AG09319 (cell line): ENCODE measurements around the gene KAT8.
"Not testable (repeated sequence)": the region's sequence is repeated elsewhere in the genome, so short reads cannot be mapped to it uniquely, and the experiment has no call there.

Source experiments
- DNase-seq: peaks from one replicate; pipeline ENCODE4 v3.0.0-alpha.2; 2010; ENCODE audit warnings: low read depth; ENCODE audit errors: extremely low read depth
- CTCF ChIP-seq: IDR thresholded peaks from 2 replicates; pipeline ENCODE4 v1.5.1; 2011; ENCODE audit warnings: low read depth, mild to moderate bottlenecking, inconsistent platforms, low read length, moderate library complexity

The KAT8 gene

GRCh38 chr16:31149894-31150890, 32.7 kb downstream of the KAT8 start, which contains the start of gene PRSS36:
Gene PRSS36 (minus strand): TSS chr16:31150066. CDS start chr16:31150035, 31 bp downstream.
- no peak for DNase-seq
- no peak for TF ChIP-seq CTCF

- not testable (repeated sequence) for DNase-seq
Observed at GRCh38 chr16:31150976-31151375, 33.5 kb downstream of the KAT8 start.

GRCh38 chr16:31157136-31157535, 39.7 kb downstream of the KAT8 start:
- no peak for DNase-seq
- TF ChIP-seq CTCF = no peak

GRCh38 chr16:31167315-31167714, 49.9 kb downstream of the KAT8 start:
- no peak for DNase-seq

GRCh38 chr16:31168848-31169247, 51.4 kb downstream of the KAT8 start:
- no peak for TF ChIP-seq CTCF
- DNase-seq = no peak

More at GRCh38 chr16:31167315-31167714, 49.9 kb downstream of the KAT8 start:
- no peak for TF ChIP-seq CTCF

- DNase-seq = not testable (repeated sequence)
Observed at GRCh38 chr16:31170048-31170447, 52.6 kb downstream of the KAT8 start.

GRCh38 chr16:31177136-31177535, 59.7 kb downstream of the KAT8 start:
- DNase-seq = no peak
- TF ChIP-seq CTCF = no peak

- no peak for DNase-seq
- TF ChIP-seq CTCF = no peak
Observed at GRCh38 chr16:31179219-31179746, 61.8 kb downstream of the KAT8 start.
